HG02852 (cell line): ENCODE data around the gene CD22.
"Not testable (repeated sequence)": the region's sequence is repeated elsewhere in the genome, so short reads cannot be mapped to it uniquely, and the experiment has no call there.

ENCODE experiments used
- ATAC-seq: cut with Tn5 transposase; IDR thresholded peaks from one replicate; pipeline ENCODE4 v1.9.1; 2021; ENCODE audit warnings: mild to moderate bottlenecking, moderate library complexity; ENCODE audit not compliant: unreplicated experiment

The CD22 gene

DNA sequence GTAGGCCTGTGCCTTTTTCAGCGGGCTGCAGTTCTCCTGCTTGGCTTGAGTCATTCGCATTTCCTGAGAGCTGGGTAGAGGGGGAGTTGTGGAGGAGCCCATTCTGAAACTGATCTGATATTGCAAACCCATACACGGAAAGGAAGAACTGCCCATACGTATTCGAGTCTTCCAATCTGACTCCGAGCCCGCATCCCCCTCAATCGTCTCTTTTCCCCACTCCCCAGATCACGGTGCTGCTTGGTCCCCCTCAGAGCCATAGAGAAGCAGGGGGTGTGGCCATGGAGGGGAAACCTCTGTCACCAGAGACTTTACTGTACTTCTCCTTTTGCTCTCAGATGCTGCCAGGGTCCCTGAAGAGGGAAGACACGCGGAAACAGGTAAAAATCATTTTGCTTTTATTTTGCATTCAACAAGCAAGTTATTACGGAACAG, at the start of gene CD22:
CD22 (plus strand) TSS at position 337 of the 435 bp plus-strand sequence. CDS start 2,854 bp downstream, outside the sequence.
- no peak for ATAC-seq

DNA sequence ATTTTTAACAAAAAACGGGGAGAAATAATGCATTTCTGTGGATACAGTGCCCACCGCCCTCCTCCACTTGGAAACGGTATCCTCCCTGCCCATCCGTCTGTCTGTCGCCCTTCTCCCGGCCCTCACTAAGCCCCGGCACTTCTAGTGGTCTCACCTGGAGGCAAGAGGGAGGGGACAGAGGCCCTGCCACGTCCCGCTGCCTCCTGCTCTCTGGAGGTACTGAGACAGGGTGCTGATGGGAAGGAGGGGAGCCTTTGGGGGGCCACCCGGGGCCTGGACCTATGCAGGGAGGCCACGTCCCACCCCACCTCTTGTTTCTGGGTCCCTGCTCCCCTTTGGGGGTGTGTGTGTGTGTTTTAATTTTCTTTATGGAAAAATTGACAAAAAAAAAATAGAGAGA, 49.6 kb upstream of the CD22 start:
- ATAC-seq, result no peak

DNA sequence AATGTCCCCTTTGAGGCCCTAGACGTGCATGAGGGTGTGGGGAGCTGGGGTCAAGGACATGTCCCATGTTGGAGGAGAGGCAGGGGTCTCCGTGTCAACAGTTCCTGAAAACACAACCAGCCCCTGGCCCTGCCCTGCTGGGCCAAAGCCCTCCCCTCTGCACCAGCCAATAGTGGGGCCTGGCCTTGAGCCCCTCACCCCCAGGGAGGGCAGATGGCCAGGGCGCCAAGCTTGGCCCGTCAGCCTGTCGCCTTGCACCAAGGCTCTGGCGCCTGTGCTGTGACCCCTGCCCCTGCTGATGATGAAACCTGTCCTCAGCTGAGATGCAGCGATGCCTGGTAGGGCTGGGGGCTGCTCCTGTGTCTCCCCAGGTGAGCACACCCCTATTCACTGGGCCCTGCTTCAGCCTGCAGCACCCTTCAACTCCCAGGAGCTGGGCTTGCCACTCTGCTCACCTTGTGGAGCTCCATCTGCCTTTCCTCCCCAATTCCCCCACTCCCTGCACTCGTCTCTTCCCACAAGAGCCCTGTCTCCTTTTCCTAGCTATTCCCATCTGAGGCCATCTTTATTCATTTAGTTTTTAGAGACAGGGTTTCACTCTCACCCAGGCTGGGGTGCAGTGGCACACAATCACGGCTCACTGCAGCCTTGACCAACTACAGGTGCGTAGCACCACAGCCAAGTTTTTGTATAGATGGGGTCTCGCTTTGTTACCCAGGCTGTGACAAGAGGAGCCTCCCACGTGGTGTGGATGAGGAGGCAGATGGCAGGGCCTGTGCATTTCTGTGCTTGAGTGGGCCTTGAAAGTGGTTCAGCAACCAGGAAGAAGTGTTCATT, 48.8 kb upstream of the CD22 start:
- no peak for ATAC-seq

DNA sequence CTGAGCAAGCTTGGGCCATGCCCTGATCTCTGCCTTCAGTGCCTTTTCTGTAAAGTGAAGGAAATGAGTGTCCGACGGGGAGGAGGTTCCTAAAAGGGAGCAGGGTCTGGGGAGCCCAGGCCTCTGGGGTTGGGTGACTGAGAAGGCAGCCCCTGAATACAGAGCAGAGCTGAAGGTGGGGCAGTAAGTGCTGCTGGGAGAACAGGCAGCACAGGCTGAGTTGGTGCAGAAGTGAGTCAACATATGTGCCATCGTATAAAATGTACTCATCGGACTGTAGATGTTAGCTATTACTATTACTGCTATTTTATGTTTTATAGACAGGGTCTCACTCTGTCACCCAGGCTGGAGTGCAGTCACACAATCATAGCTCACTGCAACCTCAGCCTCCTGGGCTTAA, 47.7 kb upstream of the CD22 start:
- ATAC-seq, result no peak

DNA sequence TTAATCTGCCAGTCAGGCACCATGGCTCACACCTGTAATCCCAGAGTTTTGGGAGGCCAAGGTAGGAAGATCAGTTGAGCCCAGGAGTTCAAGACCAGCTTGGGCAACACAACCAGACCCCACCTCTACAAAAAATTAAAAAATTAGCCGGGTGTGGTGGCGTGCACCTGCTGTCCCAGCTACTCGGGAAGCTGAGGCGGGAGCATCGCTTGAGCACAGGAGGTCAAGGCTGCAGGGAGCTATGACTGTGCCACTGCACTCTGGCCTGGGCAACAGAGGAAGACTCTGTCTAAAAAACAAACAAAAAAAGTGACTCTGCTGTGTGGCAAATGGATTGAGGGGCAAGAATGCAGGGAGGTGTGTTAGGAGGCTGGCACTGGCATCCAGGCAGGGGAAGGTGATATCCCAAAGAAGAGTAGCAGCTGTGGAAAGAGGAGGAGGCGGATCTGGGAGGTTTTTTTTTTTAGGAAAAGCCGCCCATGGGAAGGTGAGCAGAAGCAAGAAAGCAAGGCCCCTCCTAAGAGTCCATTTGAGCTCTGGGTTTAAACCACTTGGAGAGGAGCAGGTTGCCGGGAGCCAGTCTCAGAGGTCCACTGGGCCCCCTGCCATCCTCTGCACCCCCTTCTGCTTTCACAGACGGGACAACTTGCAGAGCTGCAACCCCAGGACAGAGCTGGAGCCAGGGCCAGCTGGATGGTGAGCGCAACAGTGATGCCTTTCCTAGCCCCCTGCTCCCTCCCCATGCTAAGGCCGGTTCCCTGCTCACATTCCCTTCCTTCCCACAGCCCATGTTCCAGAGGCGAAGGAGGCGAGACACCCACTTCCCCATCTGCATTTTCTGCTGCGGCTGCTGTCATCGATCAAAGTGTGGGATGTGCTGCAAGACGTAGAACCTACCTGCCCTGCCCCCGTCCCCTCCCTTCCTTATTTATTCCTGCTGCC, 44.6 kb upstream of the CD22 start:
- ATAC-seq, result no peak

DNA sequence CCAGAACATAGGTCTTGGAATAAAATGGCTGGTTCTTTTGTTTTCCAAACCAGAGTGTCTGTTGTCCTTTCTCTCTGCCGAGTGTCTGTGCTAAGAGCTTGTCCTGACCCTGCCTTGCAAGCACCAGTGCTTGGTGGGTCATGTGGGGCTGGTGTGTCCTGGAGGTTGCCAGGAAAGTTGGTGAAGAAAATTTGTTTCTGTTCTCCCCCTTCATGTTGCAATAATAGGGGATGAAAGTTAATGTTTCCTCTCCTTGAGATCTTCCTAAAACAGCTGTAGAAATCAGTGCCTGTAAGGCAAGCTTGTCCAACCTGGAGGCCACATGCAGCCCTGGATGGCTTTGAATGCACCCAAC, 43.9 kb upstream of the CD22 start:
- ATAC-seq, result no peak

DNA sequence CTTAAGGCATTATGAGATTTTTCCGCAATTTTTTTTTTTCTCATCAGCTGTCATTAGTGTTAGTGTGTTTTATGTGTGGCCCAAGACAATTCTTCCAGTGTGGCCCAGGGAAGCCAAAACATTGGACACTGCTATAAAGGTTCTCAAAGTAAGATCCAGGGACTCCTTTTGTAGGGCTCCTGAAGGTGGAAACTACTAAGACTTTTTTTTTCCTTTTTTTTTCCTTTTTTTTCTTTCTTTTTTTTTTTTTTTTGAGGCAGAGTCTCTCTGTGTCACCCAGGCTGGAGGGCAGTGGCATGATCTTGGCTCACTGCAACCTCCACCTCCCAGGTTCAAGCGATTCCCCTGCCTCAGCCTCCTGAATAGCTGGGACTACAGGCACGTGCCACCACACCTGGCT, 43.5 kb upstream of the CD22 start:
- not testable (repeated sequence) for ATAC-seq

DNA sequence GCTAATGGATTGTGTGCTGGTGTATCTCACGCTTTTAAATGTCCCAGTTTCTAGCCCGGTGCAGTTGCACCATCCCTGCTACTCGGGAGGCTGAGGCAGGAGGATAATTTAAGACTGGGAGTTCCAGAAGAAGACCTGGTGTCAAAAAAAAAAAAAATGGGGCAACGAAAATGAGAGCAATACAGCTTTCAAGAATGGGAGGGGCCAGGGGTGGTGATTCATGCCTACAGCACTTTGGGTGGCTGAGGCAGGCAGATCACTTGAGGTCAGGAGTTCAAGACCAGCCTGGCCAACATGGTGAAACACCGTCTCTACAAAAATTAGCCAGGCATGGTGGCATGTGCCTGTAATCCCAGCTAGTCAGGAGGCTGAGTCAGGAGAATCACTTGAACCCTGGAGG, 42.9 kb upstream of the CD22 start:
- not testable (repeated sequence) for ATAC-seq

DNA sequence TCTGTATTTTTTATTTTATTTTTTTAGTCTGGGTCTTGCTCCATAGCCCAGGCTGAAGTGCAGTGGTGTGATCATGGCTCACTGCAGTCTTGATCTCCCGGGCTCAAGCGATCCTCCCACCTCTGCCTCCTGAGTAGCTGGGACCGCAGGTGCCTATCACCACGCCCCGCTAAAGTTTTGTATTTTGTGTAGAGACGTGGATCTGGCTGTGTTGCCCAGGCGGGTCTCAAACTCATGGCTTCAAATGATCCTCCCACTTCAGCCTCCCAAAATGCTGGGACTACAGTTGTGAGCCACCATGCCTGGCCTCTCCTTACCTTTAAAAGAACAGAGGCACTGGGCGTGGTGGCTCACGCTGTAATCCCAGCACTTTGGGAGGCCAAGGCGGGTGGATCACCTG, 41.3 kb upstream of the CD22 start:
- no peak for ATAC-seq

DNA sequence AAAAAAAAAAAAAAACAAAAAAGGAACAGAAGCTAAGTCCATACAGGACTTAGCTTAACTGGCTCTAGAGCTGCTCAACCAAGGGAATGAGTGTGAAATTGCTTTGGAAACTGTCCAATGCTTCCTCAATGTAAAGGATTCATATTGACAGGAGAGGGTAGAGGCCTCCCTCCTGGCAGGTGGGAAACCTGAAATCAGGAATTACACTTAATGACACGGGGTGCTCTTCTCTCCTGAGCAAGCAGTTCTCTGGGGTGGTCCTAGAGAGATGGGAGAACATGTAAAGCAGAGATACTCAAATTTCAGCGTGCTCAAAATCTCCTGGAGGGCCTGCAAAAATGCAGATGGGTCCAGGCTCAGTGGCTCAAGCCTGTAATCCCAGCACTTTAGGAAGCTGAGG, 40.7 kb upstream of the CD22 start:
- no peak for ATAC-seq

DNA sequence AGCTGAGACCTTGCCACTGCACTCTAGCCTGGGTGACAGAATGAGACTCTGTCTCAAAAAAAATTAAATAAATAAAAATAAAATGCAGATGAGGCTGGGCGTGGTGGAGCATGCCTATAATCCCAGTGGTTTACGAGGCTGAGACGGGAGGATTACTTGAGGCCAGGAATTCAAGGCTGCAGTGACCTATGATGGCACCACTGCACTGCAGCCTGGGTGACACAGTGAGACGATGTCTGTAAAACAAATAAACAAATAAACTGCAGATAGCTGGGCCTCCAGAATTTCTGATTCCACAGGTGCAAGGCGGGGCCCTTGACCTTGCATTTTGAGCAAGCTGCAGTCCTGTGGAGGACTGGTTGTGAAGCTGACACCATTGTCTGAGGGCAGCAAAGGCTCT, 40.1 kb upstream of the CD22 start:
- no peak for ATAC-seq

DNA sequence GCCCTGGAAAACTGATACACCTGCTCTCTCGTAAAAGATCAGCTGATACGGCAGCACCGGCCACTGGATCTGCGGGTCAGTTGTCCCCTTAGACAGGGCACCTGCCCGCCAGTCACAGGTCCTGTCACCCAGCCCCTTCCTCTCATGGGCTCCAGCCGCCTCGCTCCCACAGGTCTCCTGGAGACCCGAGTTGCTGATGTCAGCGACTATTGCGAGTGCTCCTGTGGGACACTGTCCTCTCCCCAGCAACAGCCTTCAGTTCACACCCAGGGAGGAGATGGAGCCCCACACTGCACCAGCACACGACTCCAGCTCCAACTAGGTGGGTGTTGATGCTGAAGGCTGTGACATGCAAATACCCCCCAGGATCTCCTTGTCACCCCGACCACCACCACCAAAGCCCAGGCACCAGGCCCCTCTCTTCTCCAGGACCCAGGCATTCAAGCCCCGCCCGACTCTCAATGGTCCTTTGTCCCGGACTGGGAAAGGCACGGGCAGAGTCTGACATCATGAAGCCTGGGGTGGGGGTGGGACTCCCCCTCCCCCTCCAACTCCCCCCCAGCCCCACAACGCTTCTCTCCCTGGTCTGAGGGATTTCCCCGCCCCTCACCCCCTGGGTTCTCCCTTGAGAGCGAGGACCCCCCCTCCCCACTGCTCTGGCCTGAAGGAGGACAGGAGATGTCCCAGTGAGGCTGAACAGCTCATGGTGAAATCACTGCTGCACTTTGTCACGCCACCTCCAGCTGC, 38.4 kb upstream of the CD22 start:
- ATAC-seq, result no peak

DNA sequence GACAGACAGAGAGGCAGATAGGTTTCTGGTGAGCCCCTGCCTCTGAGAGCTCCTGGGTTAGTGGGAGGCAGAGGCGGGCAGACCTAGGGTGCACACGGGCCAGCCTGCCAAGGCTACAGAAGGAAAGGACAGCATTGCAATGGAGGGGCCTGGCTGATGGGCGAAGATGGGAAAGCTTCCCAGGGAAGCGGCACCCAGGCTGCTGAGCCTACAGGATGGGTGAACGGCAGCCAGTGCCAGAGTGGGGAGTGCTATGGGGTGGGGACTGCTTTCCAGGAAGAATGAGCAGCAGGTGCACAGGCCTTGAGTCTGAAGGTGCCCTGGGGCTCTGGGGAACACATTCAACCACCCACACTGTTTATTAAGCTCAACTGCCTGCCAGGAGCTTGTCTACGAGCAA, 37.7 kb upstream of the CD22 start:
- ATAC-seq, result no peak

DNA sequence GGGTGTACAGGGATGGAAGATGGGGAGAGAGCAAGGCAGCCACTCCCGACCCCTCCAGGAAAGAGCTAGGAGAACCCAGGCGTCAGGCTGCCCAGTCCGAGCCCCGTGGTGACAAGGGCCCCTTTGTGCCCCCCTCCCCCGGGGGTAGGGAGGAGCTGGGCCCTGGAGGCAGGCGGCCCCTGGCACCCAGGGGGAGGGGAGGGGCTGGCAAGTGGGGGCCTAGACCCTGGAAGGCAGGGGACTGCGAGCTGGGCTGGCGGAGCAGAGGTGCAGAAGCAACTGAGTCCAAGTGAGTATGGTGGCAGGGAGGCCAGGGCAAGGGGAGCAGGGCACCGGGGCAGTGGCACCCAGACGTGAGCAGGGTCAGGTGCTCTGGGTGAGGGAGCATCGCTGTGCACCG, 37.1 kb upstream of the CD22 start, which contains the start of gene MAG:
MAG (plus strand) TSS at position 246 of the 400 bp plus-strand sequence. CDS start 3,248 bp downstream, outside the sequence.
- no peak for ATAC-seq

DNA sequence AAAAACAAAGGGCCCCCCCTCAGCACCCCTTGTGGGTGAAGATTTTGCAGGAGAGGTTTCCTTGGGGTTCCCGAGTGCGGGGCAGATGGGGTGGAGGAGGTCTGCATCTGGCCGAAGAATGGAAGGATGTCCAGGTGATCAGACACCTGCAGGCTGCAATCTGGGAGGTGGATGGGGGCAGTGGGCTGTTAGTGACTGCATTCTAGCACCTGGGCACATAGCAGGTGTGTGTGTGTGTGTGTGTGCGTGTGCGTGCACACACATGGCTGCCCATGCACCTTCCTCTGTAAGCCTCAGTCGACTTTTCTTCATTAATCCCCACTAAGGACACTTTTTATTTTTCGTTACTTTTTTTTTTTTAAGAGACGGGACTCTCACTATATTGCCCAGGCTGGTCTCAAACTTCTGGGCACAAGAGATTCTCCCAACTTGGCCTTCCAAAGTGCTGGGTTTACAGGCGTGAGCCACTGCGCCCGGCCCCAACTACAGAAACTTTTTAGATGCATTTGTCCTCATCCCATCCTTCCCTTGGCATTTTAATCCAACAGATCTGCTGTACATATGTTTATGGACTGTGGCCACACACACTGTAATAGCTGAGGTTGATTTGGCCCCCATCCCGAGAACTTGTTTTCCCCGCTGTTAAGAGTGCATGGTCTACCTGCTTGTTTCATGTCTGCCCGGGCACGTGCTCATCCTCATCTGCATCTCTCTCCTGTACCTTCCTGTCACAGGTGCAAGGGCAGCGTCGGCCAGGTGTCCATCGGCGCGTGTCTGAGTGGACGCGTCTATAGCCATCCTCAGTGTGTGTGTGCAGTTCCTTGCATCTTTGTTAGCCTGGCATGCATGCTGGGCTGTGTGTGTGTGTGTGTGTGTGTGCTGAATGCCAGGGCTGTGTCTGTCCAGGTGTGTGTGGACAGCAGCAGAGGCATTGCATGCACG, 36.3 kb upstream of the CD22 start:
- no peak for ATAC-seq

DNA sequence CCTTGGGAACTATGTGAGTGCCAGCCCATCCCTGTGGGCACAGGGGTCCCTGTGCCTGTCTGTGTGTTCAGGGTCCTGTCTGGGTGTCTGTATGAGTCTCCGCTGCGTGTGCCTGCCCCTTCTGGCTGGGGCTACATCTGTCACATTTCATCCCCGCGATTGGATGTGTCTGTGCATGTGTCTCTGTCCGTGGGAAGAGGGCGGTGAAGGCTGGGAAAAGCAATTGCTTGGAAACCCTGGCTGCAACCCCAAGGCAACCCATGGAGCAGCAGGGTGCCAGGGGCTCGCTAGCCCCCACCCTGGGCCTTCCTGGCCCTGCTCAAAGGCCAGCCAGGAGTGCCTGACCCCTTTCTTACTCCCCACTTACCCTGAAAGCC, 35.6 kb upstream of the CD22 start:
- no peak for ATAC-seq

DNA sequence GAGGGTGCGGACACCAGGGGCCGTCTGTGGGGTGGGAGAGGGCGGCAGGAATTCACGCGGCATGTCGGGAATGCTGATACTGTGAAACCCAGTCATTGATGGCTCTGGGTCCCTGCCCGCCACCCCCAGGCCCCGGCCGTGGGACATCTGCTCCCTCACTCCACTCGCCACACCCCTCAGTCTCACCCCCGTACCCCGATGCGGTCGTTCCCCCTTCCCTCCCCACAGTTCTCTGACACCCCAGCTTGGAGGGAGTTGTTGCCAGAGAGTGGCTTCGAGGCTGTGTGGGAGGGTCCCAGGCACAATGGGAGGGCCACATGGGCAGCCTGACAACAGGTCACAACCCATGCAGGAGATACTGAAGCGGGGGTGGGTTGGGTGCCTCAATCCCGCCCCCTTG, 35.2 kb upstream of the CD22 start:
- ATAC-seq, result no peak

DNA sequence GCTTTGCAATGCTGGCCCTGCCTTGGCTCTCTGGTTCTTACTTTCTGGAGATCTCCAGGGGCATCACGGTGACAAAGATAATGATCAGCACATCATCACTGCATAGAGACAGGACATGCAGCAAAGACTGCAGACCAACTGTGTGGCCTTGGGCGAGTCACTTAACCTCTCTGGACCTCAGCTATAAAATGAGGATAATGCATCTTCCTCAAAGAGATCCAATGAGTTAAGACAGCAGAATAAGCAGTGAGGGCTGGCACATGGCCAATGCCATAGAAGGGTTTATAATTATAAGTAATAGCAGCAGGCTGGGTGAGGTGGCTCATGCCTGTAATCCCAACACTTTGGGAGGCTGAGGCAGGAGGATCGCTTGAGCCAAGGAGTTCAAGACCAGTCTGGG, 34.7 kb upstream of the CD22 start:
- no peak for ATAC-seq

DNA sequence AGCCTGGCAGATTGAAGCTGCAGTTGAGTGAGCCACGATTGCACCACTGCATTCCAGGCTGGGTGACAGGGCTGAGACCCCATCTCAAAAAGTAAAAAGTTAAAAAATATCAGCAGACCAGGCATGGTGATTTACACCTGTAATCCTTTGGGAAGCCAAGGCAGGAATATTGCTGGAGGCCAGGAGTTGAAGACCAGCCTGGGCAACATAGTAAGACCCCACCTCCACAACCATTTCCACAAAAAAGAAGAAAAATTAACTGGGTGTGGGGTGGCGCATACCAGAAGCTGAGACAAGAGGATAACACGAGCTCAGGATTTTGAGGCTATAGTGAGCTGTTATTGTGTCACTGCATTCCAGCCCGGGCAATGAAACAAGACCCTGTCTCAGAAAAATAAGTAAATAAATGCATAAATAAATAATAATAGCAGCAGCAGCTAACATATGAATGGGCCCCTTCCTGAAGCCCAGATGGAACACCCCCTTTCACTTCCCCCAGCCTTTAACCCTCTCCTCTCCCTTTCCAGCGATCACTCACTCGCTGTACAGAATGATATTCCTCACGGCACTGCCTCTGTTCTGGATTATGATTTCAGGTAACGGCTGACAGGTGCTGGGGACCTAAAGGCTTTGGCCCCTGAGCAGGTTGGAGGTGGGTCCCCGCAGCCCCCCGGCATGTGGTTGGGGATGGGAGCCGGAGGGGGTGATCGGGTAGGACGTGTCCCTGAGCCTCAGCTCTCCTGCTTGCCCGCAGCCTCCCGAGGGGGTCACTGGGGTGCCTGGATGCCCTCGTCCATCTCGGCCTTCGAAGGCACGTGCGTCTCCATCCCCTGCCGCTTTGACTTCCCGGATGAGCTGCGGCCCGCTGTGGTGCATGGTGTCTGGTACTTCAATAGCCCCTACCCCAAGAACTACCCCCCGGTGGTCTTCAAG, 33.9 kb upstream of the CD22 start:
- ATAC-seq, result no peak
